Naive thymus-derived CD4-positive, alpha-beta T cell (primary cell): Measurements from ENCODE around the gene CCDC174. TPM values are rescaled to one million over a fixed set of nuclear protein-coding genes. Genes with fewer than 3 reads are reported as not detected.

Experiments
- ATAC-seq: fragments of 150-1000 bp; cut with Tn5 transposase; 2 replicates; pipeline ENCODE4 v1.10.0; 2021; ENCODE audit warnings: mild to moderate bottlenecking, moderate library complexity
- CTCF ChIA-PET: fragments of 350-600 bp; sonication (Branson Sonifier 250); formaldehyde crosslinking; loops from one replicate; lab custom pipeline; 2021; ENCODE audit warnings: antibody characterized with exemption; lab: Charles Lee
- POLR2A ChIA-PET: fragments of 350-600 bp; sonication (Branson Sonifier 250); formaldehyde crosslinking; loops from one replicate; lab custom pipeline; 2021; ENCODE audit warnings: antibody characterized with exemption, inconsistent platforms; lab: Charles Lee
- DNase-seq, 9 donors: peaks; one replicate each; pipeline versions ENCODE4 v3.0.0 to v3.0.0-alpha.2; 2020 to 2022; ENCODE audit warnings: mixed read lengths in 1 of 9
- H3K27ac ChIP-seq: one replicate; pipeline ENCODE4 v1.7.0; 2013; ENCODE audit warnings: mild to moderate bottlenecking, low read depth, low read length, moderate library complexity
- H3K27me3 ChIP-seq, 2 donors: one replicate each; pipeline ENCODE4 v1.7.0; 2013; ENCODE audit warnings: low read length in 2 of 2, mild to moderate bottlenecking in 2 of 2, moderate library complexity in 2 of 2; ENCODE audit not compliant: control insufficient read depth in 2 of 2, insufficient read depth in 2 of 2
- H3K36me3 ChIP-seq, 3 experiments: 1 replicate in 2 of 3; 2 replicates in 1 of 3; pipeline ENCODE4 v1.7.0; 2013; ENCODE audit warnings: low read length in 3 of 3, mild to moderate bottlenecking in 3 of 3, moderate library complexity in 1 of 3; ENCODE audit not compliant: insufficient read depth in 3 of 3, control insufficient read depth in 2 of 3
- H3K4me1 ChIP-seq, 2 donors: one replicate each; pipeline ENCODE4 v1.7.0; 2013; ENCODE audit warnings: low read length in 2 of 2, mild to moderate bottlenecking in 2 of 2, moderate library complexity in 1 of 2; ENCODE audit not compliant: control insufficient read depth in 2 of 2, insufficient read depth in 2 of 2
- H3K4me3 ChIP-seq: 2 replicates; pipeline ENCODE4 v1.7.0; 2013; ENCODE audit warnings: mild to moderate bottlenecking, low read length
- H3K9me3 ChIP-seq, 3 experiments: 1 replicate in 2 of 3; 2 replicates in 1 of 3; pipeline ENCODE4 v1.7.0; 2013; ENCODE audit warnings: low read length in 3 of 3; ENCODE audit not compliant: control insufficient read depth in 2 of 3
- H3K27ac Mint-ChIP-seq, 9 donors: one replicate each; pipeline ENCODE4 v1.8.0; 2020 to 2022; ENCODE audit warnings: mixed read lengths in 9 of 9, mild to moderate bottlenecking in 8 of 9, moderate library complexity in 5 of 9, inconsistent platforms in 2 of 9
- H3K27me3 Mint-ChIP-seq, 5 donors: one replicate each; pipeline ENCODE4 v1.8.0; 2021 to 2022; ENCODE audit warnings: mixed read lengths in 5 of 5, mild to moderate bottlenecking in 1 of 5
- H3K36me3 Mint-ChIP-seq, 5 donors: one replicate each; pipeline ENCODE4 v1.8.0; 2020 to 2022; ENCODE audit warnings: mixed read lengths in 5 of 5, mild to moderate bottlenecking in 3 of 5, inconsistent platforms in 1 of 5
- H3K4me1 Mint-ChIP-seq, 7 donors: one replicate each; pipeline ENCODE4 v1.8.0; 2020 to 2022; ENCODE audit warnings: mixed read lengths in 7 of 7, mild to moderate bottlenecking in 3 of 7, inconsistent platforms in 1 of 7
- H3K4me3 Mint-ChIP-seq, 10 donors: one replicate each; pipeline ENCODE4 v1.8.0; 2020 to 2022; ENCODE audit warnings: mild to moderate bottlenecking in 10 of 10, mixed read lengths in 10 of 10, moderate library complexity in 6 of 10, inconsistent platforms in 2 of 10
- H3K9me3 Mint-ChIP-seq, 11 donors: one replicate each; pipeline ENCODE4 v1.8.0; 2020 to 2022; ENCODE audit warnings: mixed read lengths in 11 of 11, mild to moderate bottlenecking in 4 of 11, inconsistent platforms in 1 of 11, moderate library complexity in 1 of 11
- intact Hi-C, 2 donors: fragments of 100-400 bp; cut with micrococcal nuclease; formaldehyde crosslinking; loops; one replicate each; pipeline ENCODE4 v1.15.1; 2023
- polyA plus RNA-seq, 2 donors: library from polyadenylated mRNA; unstranded; fragments of 300-500 nt; fragmentation: Illumina TruSeq; gene quantifications; one replicate each; pipeline ENCODE4 v1.2.3, GENCODE V29; 2021
- total RNA-seq, 6 experiments: library from RNA in 5 of 6; stranded (reverse) in 5 of 6; gene quantifications; 1 replicate in 5 of 6; 2 replicates in 1 of 6; pipeline ENCODE4 v1.2.3 and lab custom pipeline; 2021 to 2026

Gene CCDC174
- total and polyA plus RNA-seq, 7 experiments from 2014 or later = 18.3 to 59.2 (median 25.1) TPM

DNA sequence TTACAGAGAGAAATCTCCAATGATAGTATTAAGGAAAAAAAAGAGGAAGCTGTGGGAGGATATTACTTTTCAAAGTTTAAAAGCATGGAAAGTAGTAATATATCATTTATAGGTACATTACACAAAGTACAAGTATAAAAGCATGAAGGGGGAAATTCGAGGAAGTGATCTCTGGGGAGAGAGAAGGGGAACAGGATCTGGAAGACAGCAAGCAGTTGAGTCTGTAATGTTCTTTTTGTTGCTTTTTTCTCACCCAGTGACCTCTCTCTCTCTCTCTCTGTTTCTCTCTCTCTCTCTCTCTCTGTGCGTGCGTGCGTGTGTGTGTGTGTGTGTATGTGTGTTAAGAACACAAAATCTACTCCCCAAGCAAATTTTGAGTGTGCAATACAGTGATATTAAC lies 33.6 kb downstream of the CCDC174 start:
- ChIA-PET POLR2A (no interaction called here), CTCF (no interaction called here)
- Mint-ChIP-seq H3K27me3 (peaks cover 0 to 14% (median 0%) of the 10 kb centered on the region in 5 donors), H3K4me1 (peaks cover 0 to 3% (median 0%) of the 10 kb centered on the region in 7 donors), H3K36me3 (peaks cover 0 to 19% (median 9%) of the 10 kb centered on the region in 5 donors), H3K9me3 (peaks cover 0 to 8% (median 2%) of the 10 kb centered on the region in 11 donors), H3K4me3 (no peak overlapping the region), H3K27ac (no peak overlapping the region)
- no peak for ATAC-seq
- H3K9me3 ChIP-seq = peaks cover 0 to 1% (median 0%) of the 10 kb centered on the region in 3 experiments
- no peaks in the 10 kb centered on the region for H3K36me3 ChIP-seq
- H3K4me3 ChIP-seq = no peak overlapping the region
- no peaks in the 10 kb centered on the region for H3K4me1 ChIP-seq
- no peak overlapping the region for H3K27ac ChIP-seq
- H3K27me3 ChIP-seq = no peaks in the 10 kb centered on the region
- no peak for DNase-seq
- intact Hi-C loops = no loop called here

GRCh38 chr3:14687360-14687759 lies 35.8 kb downstream of the CCDC174 start:
- Histone ChIP-seq H3K9me3 (no peaks in the 10 kb centered on the region), H3K4me1 (no peaks in the 10 kb centered on the region), H3K4me3 (no peak overlapping the region), H3K27ac (no peak overlapping the region), H3K36me3 (no peaks in the 10 kb centered on the region), H3K27me3 (no peaks in the 10 kb centered on the region)
- peaks cover 0 to 20% (median 0%) of the 10 kb centered on the region in 5 donors for H3K27me3 Mint-ChIP-seq
- intact Hi-C loops = no loop called here
- H3K4me1 Mint-ChIP-seq = peaks cover 0 to 3% (median 0%) of the 10 kb centered on the region in 7 donors
- H3K4me3 Mint-ChIP-seq = no peak overlapping the region
- no peaks in the 10 kb centered on the region for H3K9me3 Mint-ChIP-seq
- CTCF ChIA-PET = no interaction called here
- no peak overlapping the region for H3K27ac Mint-ChIP-seq
- DNase-seq (no peak), ATAC-seq (no peak)
- peaks cover 0 to 20% (median under 1%) of the 10 kb centered on the region in 5 donors for H3K36me3 Mint-ChIP-seq
- POLR2A ChIA-PET = no interaction called here

GRCh38 chr3:14688525-14688924 lies 37.0 kb downstream of the CCDC174 start:
- Histone ChIP-seq H3K4me1 (no peaks in the 10 kb centered on the region), H3K9me3 (no peaks in the 10 kb centered on the region), H3K4me3 (no peak overlapping the region), H3K36me3 (no peaks in the 10 kb centered on the region), H3K27ac (no peak overlapping the region), H3K27me3 (no peaks in the 10 kb centered on the region)
- ATAC-seq (no peak), DNase-seq (no peak)
- ChIA-PET CTCF (no interaction called here), POLR2A (no interaction called here)
- Mint-ChIP-seq H3K27ac (no peak overlapping the region), H3K4me1 (peaks cover 0 to 3% (median 0%) of the 10 kb centered on the region in 7 donors), H3K27me3 (peaks cover 0 to 20% (median 0%) of the 10 kb centered on the region in 5 donors), H3K36me3 (peaks cover 0 to 21% (median 0%) of the 10 kb centered on the region in 5 donors), H3K9me3 (peaks cover 0 to 5% (median 0%) of the 10 kb centered on the region in 11 donors), H3K4me3 (no peak overlapping the region)
- intact Hi-C loops = no loop called here

DNA sequence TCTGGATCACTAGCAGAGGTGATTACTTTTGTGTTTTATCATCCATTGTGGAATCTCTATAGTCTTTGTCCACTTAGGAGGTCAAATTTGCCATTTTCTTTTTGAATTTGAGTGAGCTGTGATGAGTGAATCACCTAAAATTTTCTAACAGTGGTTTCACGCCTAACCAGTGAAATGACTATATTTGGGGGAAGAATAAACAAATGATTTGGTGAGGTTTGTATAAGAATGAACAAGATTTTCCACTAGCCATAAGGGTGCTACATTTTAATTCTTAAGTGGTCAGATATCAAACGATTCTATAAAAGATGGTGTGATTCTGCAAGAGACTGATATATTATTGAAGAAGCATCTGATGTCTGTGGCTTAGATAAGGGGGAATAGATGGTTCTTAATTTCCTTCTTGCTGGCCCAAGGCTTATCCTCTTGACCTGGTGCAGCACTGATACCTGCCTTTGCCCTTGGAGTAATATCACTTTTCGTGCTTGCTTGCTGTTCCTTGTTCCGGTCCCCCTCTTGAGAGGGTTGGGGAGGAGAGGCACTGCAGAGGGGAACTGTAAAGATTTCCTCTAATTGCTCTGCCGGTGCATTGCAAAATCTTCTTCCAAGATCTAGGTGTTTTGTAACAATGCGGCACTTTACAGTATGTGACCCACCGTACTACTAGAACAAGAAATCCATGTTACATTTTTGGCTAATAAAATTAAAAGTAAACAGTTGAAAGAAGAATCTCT lies 37.9 kb downstream of the CCDC174 start:
- POLR2A ChIA-PET = no interaction called here
- peaks cover 0 to 5% (median 0%) of the 10 kb centered on the region in 11 donors for H3K9me3 Mint-ChIP-seq
- H3K4me1 Mint-ChIP-seq = peaks cover 0 to 3% (median 0%) of the 10 kb centered on the region in 7 donors
- ATAC-seq (no peak), DNase-seq (no peak)
- Histone ChIP-seq H3K4me3 (no peak overlapping the region), H3K36me3 (no peaks in the 10 kb centered on the region), H3K27ac (no peak overlapping the region), H3K27me3 (no peaks in the 10 kb centered on the region), H3K4me1 (no peaks in the 10 kb centered on the region), H3K9me3 (no peaks in the 10 kb centered on the region)
- intact Hi-C loops = no loop called here
- peaks cover 0 to 25% (median 0%) of the 10 kb centered on the region in 5 donors for H3K36me3 Mint-ChIP-seq
- CTCF ChIA-PET = no interaction called here
- no peak overlapping the region for H3K4me3 Mint-ChIP-seq
- H3K27me3 Mint-ChIP-seq = peaks cover 0 to 20% (median under 1%) of the 10 kb centered on the region in 5 donors
- no peak overlapping the region for H3K27ac Mint-ChIP-seq

- H3K4me1 ChIP-seq = no peaks in the 10 kb centered on the region
- peaks cover 0 to 21% (median 0%) of the 10 kb centered on the region in 5 donors for H3K36me3 Mint-ChIP-seq
- no peak overlapping the region for H3K4me3 ChIP-seq
- no peaks in the 10 kb centered on the region for H3K27me3 ChIP-seq
- H3K27ac Mint-ChIP-seq = no peak overlapping the region
- intact Hi-C loops = no loop called here
- H3K9me3 Mint-ChIP-seq = peaks cover 0 to 5% (median 0%) of the 10 kb centered on the region in 11 donors
- CTCF ChIA-PET = no interaction called here
- H3K27ac ChIP-seq = no peak overlapping the region
- no peak overlapping the region for H3K4me3 Mint-ChIP-seq
- no peak for DNase-seq
- POLR2A ChIA-PET = interaction anchor here (0.5 kb wide), 1 partner anchor 44 kb away, joined by 3 read pairs; no protein-coding TSS in a partner anchor
- ATAC-seq = peak; percentile 38
- H3K9me3 ChIP-seq = no peaks in the 10 kb centered on the region
- peaks cover 0 to 20% (median 3%) of the 10 kb centered on the region in 5 donors for H3K27me3 Mint-ChIP-seq
- H3K4me1 Mint-ChIP-seq = peaks cover 0 to 3% (median 0%) of the 10 kb centered on the region in 7 donors
- no peaks in the 10 kb centered on the region for H3K36me3 ChIP-seq
Observed at GRCh38 chr3:14691239-14691638, 39.7 kb downstream of the CCDC174 start.

- H3K27me3 Mint-ChIP-seq = peaks cover 0 to 20% (median 3%) of the 10 kb centered on the region in 5 donors
- H3K9me3 Mint-ChIP-seq = peaks cover 0 to 5% (median 0%) of the 10 kb centered on the region in 11 donors
- peaks cover 0 to 21% (median 0%) of the 10 kb centered on the region in 5 donors for H3K36me3 Mint-ChIP-seq
- H3K4me1 ChIP-seq = no peaks in the 10 kb centered on the region
- H3K4me3 ChIP-seq = no peak overlapping the region
- no peak overlapping the region for H3K27ac ChIP-seq
- ChIA-PET POLR2A (interaction anchor here (0.5 kb wide), 1 partner anchor 45 kb away, joined by 3 read pairs; no protein-coding TSS in a partner anchor), CTCF (no interaction called here)
- H3K4me3 Mint-ChIP-seq = no peak overlapping the region
- ATAC-seq (no peak), DNase-seq (no peak)
- peaks cover 0 to 3% (median 0%) of the 10 kb centered on the region in 7 donors for H3K4me1 Mint-ChIP-seq
- H3K36me3 ChIP-seq = no peaks in the 10 kb centered on the region
- intact Hi-C loops = no loop called here
- H3K27me3 ChIP-seq = no peaks in the 10 kb centered on the region
- no peaks in the 10 kb centered on the region for H3K9me3 ChIP-seq
- H3K27ac Mint-ChIP-seq = no peak overlapping the region
Observed at GRCh38 chr3:14691719-14692118, 40.2 kb downstream of the CCDC174 start.
